Esophagus muscularis mucosa (tissue), 4 donors: ENCODE measurements around the gene ZNF524. TPM values are rescaled to one million over a fixed set of nuclear protein-coding genes. Genes with fewer than 3 reads are reported as not detected.

Experiments used
- DNase-seq: peaks from one replicate; pipeline ENCODE4 v3.0.0-alpha.2; 2017; ENCODE audit errors: extremely low spot score
- H3K27ac ChIP-seq, 4 donors: fragments of 200-600 bp; sonication (generic); replicated peaks in 1 of 4; 1 replicate in 3 of 4; 2 replicates in 1 of 4; pipeline ENCODE4 v1.5.1; 2016 to 2019; ENCODE audit warnings: mild to moderate bottlenecking in 1 of 4
- H3K27me3 ChIP-seq, 4 donors: fragments of 200-600 bp; sonication (generic); one replicate each; pipeline versions ENCODE4 v1.5.1 to v1.6.0; 2016 to 2019
- H3K36me3 ChIP-seq, 4 donors: fragments of 200-600 bp; sonication (generic); one replicate each; pipeline ENCODE4 v1.5.1; 2016 to 2019
- H3K4me1 ChIP-seq, 4 donors: fragments of 200-600 bp; sonication (generic); one replicate each; pipeline ENCODE4 v1.5.1; 2016 to 2019
- H3K4me3 ChIP-seq, 4 donors: fragments of 200-600 bp; sonication (generic); 1 replicate in 2 of 4; 2 replicates in 2 of 4; pipeline ENCODE4 v1.5.1; 2016 to 2019; ENCODE audit warnings: mild to moderate bottlenecking in 4 of 4, moderate library complexity in 1 of 4
- H3K9me3 ChIP-seq, 4 donors: fragments of 200-600 bp; sonication (generic); 1 replicate in 3 of 4; 2 replicates in 1 of 4; pipeline ENCODE4 v1.5.1; 2016 to 2019
- EP300 ChIP-seq: sonication (generic); formaldehyde crosslinking; IDR thresholded peaks from one replicate; pipeline ENCODE4 v1.6.1; 2017; ENCODE audit warnings: antibody characterized with exemption
- POLR2A ChIP-seq: fragments of 450-650 bp; IDR thresholded peaks from one replicate; pipeline ENCODE4 v1.6.1; 2017; ENCODE audit warnings: antibody characterized with exemption, moderate library complexity, mild to moderate bottlenecking, low read depth
- POLR2AphosphoS5 ChIP-seq, 2 donors: sonication (generic); formaldehyde crosslinking; IDR thresholded peaks; one replicate each; pipeline ENCODE4 v1.6.1; 2017; ENCODE audit warnings: antibody characterized with exemption in 2 of 2
- WGBS: methylation state at CpG from one replicate; pipeline ENCODE4 v1.1.5; 2018; 5-methylcytosine and 5-hydroxymethylcytosine counted together
- intact Hi-C: fragments of 100-400 bp; cut with DNase I; formaldehyde crosslinking; loops from one replicate; pipeline ENCODE4 v1.15.1; 2023
- total RNA-seq, 4 donors: library from RNA; depleted of rRNA; stranded (reverse); fragments of >200 nt; gene quantifications; one replicate each; pipeline versions ENCODE4 v1.1.0 to v1.2.1, GENCODE V29; 2016
- TF ChIP-seq, protein P1 (sequence below), 3 experiments: fragments of 200-600 bp in 2 of 3; fragments of 450-650 bp in 1 of 3; sonication (generic) in 2 of 3; IDR thresholded peaks; one replicate each; pipeline ENCODE4 v1.5.1; 2017 to 2019; ENCODE audit warnings: antibody characterized with exemption in 3 of 3, mild to moderate bottlenecking in 2 of 3, moderate library complexity in 1 of 3

Gene ZNF524
- total RNA-seq, 4 donors from 2014 or later: 20.5 to 36.2 (median 27.9) TPM

- WGBS: 82% methylated on average over 9 of the region's 9 CpGs
- intact Hi-C loops: no loop called here
Observed at GRCh38 chr19:55554302-55554701, 45.8 kb upstream of the ZNF524 start.

DNA sequence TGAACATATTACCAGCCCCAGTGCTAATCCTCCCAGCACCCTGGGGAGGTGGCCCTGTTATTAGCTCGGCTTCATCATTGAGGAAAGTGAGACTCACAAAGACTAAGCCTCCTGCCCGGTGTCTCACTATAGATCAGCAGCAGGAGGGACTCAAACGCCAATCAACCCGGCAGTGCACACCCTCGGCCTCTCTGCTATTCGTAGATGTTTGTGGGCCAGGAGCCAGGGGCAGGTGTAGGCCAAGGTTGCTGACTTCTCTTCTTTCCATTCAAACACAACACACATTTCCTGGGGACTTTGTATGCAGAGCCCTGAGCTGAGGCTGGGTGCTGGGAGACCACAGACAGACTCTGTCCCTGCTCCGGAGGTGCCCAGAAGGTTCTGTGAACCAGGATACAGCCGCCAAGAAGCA is 45.3 kb upstream of the ZNF524 start:
- H3K4me1 ChIP-seq: peaks cover 0 to 4% (median 3%) of the 10 kb centered on the region in 4 donors
- H3K9me3 ChIP-seq: no peaks in the 10 kb centered on the region
- H3K36me3 ChIP-seq: no peaks in the 10 kb centered on the region
- WGBS: 90% methylated on average over 4 of the region's 8 CpGs
- no peak for TF ChIP-seq POLR2AphosphoS5 (IDR thresholded peaks at IDR 0.05)
- no peak for TF ChIP-seq POLR2A
- TF ChIP-seq, protein P1, sequence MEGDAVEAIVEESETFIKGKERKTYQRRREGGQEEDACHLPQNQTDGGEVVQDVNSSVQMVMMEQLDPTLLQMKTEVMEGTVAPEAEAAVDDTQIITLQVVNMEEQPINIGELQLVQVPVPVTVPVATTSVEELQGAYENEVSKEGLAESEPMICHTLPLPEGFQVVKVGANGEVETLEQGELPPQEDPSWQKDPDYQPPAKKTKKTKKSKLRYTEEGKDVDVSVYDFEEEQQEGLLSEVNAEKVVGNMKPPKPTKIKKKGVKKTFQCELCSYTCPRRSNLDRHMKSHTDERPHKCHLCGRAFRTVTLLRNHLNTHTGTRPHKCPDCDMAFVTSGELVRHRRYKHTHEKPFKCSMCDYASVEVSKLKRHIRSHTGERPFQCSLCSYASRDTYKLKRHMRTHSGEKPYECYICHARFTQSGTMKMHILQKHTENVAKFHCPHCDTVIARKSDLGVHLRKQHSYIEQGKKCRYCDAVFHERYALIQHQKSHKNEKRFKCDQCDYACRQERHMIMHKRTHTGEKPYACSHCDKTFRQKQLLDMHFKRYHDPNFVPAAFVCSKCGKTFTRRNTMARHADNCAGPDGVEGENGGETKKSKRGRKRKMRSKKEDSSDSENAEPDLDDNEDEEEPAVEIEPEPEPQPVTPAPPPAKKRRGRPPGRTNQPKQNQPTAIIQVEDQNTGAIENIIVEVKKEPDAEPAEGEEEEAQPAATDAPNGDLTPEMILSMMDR (IDR thresholded peaks at IDR 0.05): no peak
- no peak for TF ChIP-seq EP300
- H3K4me3 ChIP-seq: no peak overlapping the region
- intact Hi-C loops: no loop called here
- DNase-seq: no peak
- no peak overlapping the region for H3K27ac ChIP-seq
- H3K27me3 ChIP-seq: peaks cover 0 to 49% (median 7%) of the 10 kb centered on the region in 4 donors

More at GRCh38 chr19:55554302-55554701, 45.8 kb upstream of the ZNF524 start:
- no peak overlapping the region for H3K27ac ChIP-seq
- H3K4me3 ChIP-seq: no peak overlapping the region
- peaks cover 0 to 7% (median 5%) of the 10 kb centered on the region in 4 donors for H3K4me1 ChIP-seq
- no peak for TF ChIP-seq POLR2A
- TF ChIP-seq POLR2AphosphoS5 (IDR thresholded peaks at IDR 0.05): no peak
- TF ChIP-seq, protein P1 (IDR thresholded peaks at IDR 0.05): no peak
- no peak for TF ChIP-seq EP300
- H3K9me3 ChIP-seq: no peaks in the 10 kb centered on the region
- DNase-seq: no peak
- H3K27me3 ChIP-seq: peaks cover 0 to 53% (median 9%) of the 10 kb centered on the region in 4 donors
- H3K36me3 ChIP-seq: no peaks in the 10 kb centered on the region

- Histone ChIP-seq H3K4me3 (no peak overlapping the region), H3K9me3 (peaks cover 0 to 5% (median 0%) of the 10 kb centered on the region in 4 donors), H3K27ac (no peak overlapping the region), H3K36me3 (no peaks in the 10 kb centered on the region), H3K4me1 (peaks cover 0 to 6% (median 4%) of the 10 kb centered on the region in 4 donors), H3K27me3 (peaks cover 0 to 31% (median 0%) of the 10 kb centered on the region in 4 donors)
- DNase-seq: no peak
- TF ChIP-seq EP300 (no peak), POLR2AphosphoS5 (IDR thresholded peaks at IDR 0.05) (no peak), POLR2A (no peak)
- TF ChIP-seq, protein P1 (IDR thresholded peaks at IDR 0.05): no peak
- 77% methylated on average over 4 of the region's 9 CpGs for WGBS
- intact Hi-C loops: no loop called here
Observed at GRCh38 chr19:55559684-55560083, 40.4 kb upstream of the ZNF524 start.

- peaks cover 0 to 6% (median 4%) of the 10 kb centered on the region in 4 donors for H3K4me1 ChIP-seq
- no peak overlapping the region for H3K27ac ChIP-seq
- peaks cover 0 to 5% (median 0%) of the 10 kb centered on the region in 4 donors for H3K9me3 ChIP-seq
- DNase-seq: no peak
- no peak for TF ChIP-seq EP300
- no peak for TF ChIP-seq POLR2AphosphoS5 (IDR thresholded peaks at IDR 0.05)
- TF ChIP-seq, protein P1 (IDR thresholded peaks at IDR 0.05): no peak
- no peak for TF ChIP-seq POLR2A
- intact Hi-C loops: no loop called here
- H3K27me3 ChIP-seq: peaks cover 0 to 47% (median 0%) of the 10 kb centered on the region in 4 donors
- H3K36me3 ChIP-seq: no peaks in the 10 kb centered on the region
- WGBS: 34% methylated on average over 12 of the region's 12 CpGs
- no peak overlapping the region for H3K4me3 ChIP-seq
Observed at GRCh38 chr19:55563261-55563690, 36.8 kb upstream of the ZNF524 start.

GRCh38 chr19:55566823-55567222 is 33.3 kb upstream of the ZNF524 start:
- Histone ChIP-seq H3K27ac (no peak overlapping the region), H3K9me3 (no peaks in the 10 kb centered on the region), H3K27me3 (peaks cover 0 to 36% (median 0%) of the 10 kb centered on the region in 4 donors), H3K4me1 (peaks cover 0 to 6% (median 4%) of the 10 kb centered on the region in 4 donors), H3K36me3 (no peaks in the 10 kb centered on the region), H3K4me3 (no peak overlapping the region)
- 34% methylated on average over 9 of the region's 9 CpGs for WGBS
- no peak for DNase-seq
- intact Hi-C loops: no loop called here
- TF ChIP-seq, protein P1 (IDR thresholded peaks at IDR 0.05): no peak
- TF ChIP-seq EP300 (no peak), POLR2A (no peak), POLR2AphosphoS5 (IDR thresholded peaks at IDR 0.05) (no peak)
